Osteocyte (in vitro differentiated cells): ENCODE data around the gene RHOV. TPM values are rescaled to one million over a fixed set of nuclear protein-coding genes. Genes with fewer than 3 reads are reported as not detected.

Source experiments
- DNase-seq: peaks from one replicate; pipeline ENCODE4 v3.0.0; 2021; ENCODE audit warnings: mixed read lengths; ENCODE audit not compliant: unreplicated experiment; ENCODE audit errors: extremely low spot score
- H3K27ac Mint-ChIP-seq: one replicate; pipeline ENCODE4 v1.8.0; 2021; ENCODE audit warnings: mild to moderate bottlenecking, mixed read lengths; ENCODE audit not compliant: unreplicated experiment
- H3K27me3 Mint-ChIP-seq: one replicate; pipeline ENCODE4 v1.8.0; 2021; ENCODE audit warnings: mixed read lengths; ENCODE audit not compliant: unreplicated experiment
- H3K36me3 Mint-ChIP-seq: one replicate; pipeline ENCODE4 v1.8.0; 2021; ENCODE audit warnings: mixed read lengths; ENCODE audit not compliant: unreplicated experiment
- H3K4me1 Mint-ChIP-seq: one replicate; pipeline ENCODE4 v1.8.0; 2021; ENCODE audit warnings: mixed read lengths; ENCODE audit not compliant: unreplicated experiment
- H3K4me3 Mint-ChIP-seq: one replicate; pipeline ENCODE4 v1.8.0; 2021; ENCODE audit warnings: mild to moderate bottlenecking, moderate library complexity, mixed read lengths; ENCODE audit not compliant: unreplicated experiment
- H3K9me3 Mint-ChIP-seq: one replicate; pipeline ENCODE4 v1.8.0; 2021; ENCODE audit warnings: mixed read lengths; ENCODE audit not compliant: unreplicated experiment
- total RNA-seq: library from RNA; stranded (reverse); gene quantifications from 2 replicates; pipeline ENCODE4 v1.2.1, GENCODE V29; 2021
- TF ChIP-seq, protein P1 (sequence below): fragments of 200-600 bp; sonication (generic); IDR thresholded peaks from 2 replicates; pipeline ENCODE4 v1.5.0; 2021; ENCODE audit warnings: antibody characterized with exemption, mild to moderate bottlenecking, moderate library complexity

RHOV gene
- total RNA-seq, 1 donor from 2014 or later, result 0.46 TPM

DNA sequence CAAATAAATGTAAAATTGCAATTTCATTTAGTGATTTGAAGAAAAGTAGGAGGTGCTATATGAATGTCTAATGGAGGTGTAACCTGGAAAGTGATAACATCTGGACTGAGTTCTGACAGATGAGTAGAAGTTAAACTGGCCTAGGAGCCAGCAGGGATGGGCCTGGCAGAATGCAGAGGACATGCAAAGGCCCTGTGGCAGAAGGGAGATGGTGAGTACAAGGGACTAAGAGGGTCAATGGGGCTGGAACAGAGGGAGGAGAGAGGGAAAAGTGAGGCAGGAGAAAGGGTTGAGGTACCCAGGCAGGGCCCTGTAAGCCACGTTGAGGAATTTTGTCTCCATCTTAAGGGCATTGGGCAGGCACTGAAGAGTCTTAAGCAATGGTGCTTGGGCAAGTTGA lies 42.2 kb downstream of the RHOV start:
- no peaks in the 10 kb centered on the region for H3K9me3 Mint-ChIP-seq
- H3K27me3 Mint-ChIP-seq, result peaks cover 5% of the 10 kb centered on the region
- TF ChIP-seq, protein P1, sequence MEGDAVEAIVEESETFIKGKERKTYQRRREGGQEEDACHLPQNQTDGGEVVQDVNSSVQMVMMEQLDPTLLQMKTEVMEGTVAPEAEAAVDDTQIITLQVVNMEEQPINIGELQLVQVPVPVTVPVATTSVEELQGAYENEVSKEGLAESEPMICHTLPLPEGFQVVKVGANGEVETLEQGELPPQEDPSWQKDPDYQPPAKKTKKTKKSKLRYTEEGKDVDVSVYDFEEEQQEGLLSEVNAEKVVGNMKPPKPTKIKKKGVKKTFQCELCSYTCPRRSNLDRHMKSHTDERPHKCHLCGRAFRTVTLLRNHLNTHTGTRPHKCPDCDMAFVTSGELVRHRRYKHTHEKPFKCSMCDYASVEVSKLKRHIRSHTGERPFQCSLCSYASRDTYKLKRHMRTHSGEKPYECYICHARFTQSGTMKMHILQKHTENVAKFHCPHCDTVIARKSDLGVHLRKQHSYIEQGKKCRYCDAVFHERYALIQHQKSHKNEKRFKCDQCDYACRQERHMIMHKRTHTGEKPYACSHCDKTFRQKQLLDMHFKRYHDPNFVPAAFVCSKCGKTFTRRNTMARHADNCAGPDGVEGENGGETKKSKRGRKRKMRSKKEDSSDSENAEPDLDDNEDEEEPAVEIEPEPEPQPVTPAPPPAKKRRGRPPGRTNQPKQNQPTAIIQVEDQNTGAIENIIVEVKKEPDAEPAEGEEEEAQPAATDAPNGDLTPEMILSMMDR, result no peak
- no peak for DNase-seq
- no peak overlapping the region for H3K27ac Mint-ChIP-seq
- H3K36me3 Mint-ChIP-seq, result no peaks in the 10 kb centered on the region
- no peak overlapping the region for H3K4me3 Mint-ChIP-seq
- H3K4me1 Mint-ChIP-seq, result peaks cover 1% of the 10 kb centered on the region

DNA sequence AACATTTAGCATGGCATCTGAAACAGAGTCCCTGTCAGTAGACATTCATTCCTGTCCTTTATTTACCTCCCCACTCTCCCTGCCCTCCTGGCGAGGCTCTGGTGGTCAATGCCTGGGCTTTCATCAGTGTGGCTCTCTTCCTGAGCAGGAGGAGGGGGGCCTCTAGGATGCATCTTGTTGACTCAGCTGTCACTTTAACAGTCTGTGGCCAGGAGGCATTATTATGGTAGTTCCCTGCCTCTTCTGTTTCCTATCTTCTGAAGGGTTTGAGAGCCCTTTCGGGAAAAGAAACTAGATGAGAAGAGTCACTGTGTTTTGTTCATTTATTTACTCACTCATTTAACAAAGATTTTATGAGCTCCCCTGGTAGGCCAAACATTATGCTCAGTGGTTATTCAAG lies 43.1 kb downstream of the RHOV start:
- no peak overlapping the region for H3K4me3 Mint-ChIP-seq
- peaks cover 10% of the 10 kb centered on the region for H3K27me3 Mint-ChIP-seq
- H3K9me3 Mint-ChIP-seq, result no peaks in the 10 kb centered on the region
- DNase-seq, result no peak
- no peaks in the 10 kb centered on the region for H3K36me3 Mint-ChIP-seq
- TF ChIP-seq, protein P1, result no peak
- H3K27ac Mint-ChIP-seq, result no peak overlapping the region
- peaks cover 1% of the 10 kb centered on the region for H3K4me1 Mint-ChIP-seq

DNA sequence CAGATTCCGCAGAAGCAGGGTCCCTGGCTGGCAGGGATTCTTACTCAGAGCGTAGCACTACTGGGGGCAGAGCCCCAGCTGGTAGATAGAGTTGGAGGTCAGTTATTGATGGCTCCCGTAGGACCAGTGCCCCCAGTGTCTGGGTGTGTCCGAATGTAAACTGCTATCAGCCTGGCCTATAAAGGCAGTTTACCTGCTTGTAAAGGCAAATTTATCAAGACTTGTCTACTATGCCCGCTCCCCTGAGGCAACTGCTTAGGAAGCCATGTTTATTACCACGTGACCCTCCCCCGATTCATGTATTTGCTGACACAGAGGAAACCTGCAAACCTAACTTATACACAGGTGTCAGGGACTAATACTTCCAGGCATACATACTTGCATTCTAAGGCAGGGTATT lies 44.9 kb downstream of the RHOV start:
- TF ChIP-seq, protein P1, result no peak
- Mint-ChIP-seq H3K4me3 (no peak overlapping the region), H3K4me1 (no peaks in the 10 kb centered on the region), H3K9me3 (no peaks in the 10 kb centered on the region), H3K27ac (no peak overlapping the region), H3K27me3 (peaks cover 10% of the 10 kb centered on the region), H3K36me3 (no peaks in the 10 kb centered on the region)
- no peak for DNase-seq

DNA sequence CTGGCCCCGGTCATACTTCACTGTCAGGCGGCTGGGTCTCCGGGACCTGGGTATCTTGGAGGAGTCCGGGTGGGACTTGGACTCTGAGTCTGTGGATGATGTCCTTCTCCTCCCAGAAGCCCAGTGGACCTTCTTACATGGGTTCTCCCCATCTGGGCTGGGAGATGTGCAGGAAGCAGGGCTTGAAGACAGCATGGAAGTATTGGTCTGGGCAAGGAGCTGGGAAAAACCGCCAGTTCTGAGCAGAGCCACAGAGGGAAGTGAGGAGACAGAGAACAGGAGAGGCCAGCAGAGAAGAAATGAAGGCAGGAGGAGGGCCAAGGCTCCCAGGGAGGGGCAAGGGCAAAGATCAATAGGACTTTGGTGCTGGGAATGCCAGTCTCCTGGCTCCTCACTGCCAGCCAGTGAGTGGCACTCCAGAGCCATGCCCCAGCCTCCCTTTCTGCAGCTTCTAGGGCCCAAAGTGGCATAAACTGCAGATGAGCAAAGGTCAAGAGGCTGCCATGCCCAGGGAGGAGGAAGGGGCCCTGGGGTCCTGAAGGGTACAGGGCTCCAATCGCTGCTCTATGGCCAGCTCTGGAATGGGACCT lies 45.5 kb downstream of the RHOV start, which contains the start of gene PPP1R14D:
PPP1R14D (minus strand) TSS at position 262 of the 590 bp plus-strand sequence; CDS start at position 195, 67 bp downstream.
- Mint-ChIP-seq H3K27ac (no peak within 1 kb of the TSS), H3K4me1 (peaks cover 2% of the 10 kb centered on the region), H3K4me3 (no peak within 1 kb of the TSS), H3K27me3 (peaks cover 10% of the 10 kb centered on the region), H3K36me3 (no peaks in the 10 kb centered on the region), H3K9me3 (no peaks in the 10 kb centered on the region)
- TF ChIP-seq, protein P1, result no peak
- DNase-seq, result no peak

DNA sequence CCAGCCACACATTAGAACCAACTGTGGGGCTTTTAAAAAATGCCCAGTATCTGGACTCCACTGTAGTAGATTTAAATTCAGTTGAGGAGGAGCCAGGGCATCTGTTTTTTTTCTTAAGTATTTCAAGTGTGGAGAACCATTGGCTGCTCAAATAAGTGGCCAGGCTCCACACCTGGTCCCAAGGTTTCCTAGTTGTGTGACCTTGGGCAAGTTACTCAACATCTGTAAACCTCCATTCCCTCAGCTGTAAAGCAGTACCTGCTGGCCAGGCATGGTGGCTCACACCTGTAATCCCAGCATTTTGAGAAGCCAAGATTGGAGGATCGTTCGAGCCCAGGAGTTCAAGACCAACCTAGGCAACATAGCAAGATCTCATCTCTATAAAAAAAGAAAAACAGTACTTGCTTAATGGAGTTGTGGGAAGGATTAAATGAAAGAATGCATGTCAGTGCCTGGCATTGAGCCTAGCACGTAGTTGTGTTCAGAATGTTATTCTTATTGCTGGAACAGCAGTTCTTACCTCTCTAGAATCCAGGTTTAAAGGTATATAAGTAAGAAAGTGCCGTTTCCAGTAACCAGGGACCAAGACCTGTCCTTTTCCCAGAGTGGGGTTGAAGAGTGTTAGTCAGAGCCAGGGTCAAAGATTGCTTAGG lies 47.5 kb downstream of the RHOV start:
- H3K4me1 Mint-ChIP-seq, result peaks cover 2% of the 10 kb centered on the region
- H3K9me3 Mint-ChIP-seq, result no peaks in the 10 kb centered on the region
- TF ChIP-seq, protein P1, result no peak
- H3K4me3 Mint-ChIP-seq, result no peak overlapping the region
- DNase-seq, result no peak
- no peaks in the 10 kb centered on the region for H3K36me3 Mint-ChIP-seq
- H3K27me3 Mint-ChIP-seq, result peaks cover 10% of the 10 kb centered on the region
- no peak overlapping the region for H3K27ac Mint-ChIP-seq
